GM12878 (cell line): Measurements from ENCODE around the gene PLA2G4A. TPM values are rescaled to one million over a fixed set of nuclear protein-coding genes. Genes with fewer than 3 reads are reported as not detected.

Experiments
- ATAC-seq: fragments of 200-7000 bp; cut with Tn5 transposase; 3 replicates; pipeline ENCODE4 v1.9.1; 2020; ENCODE audit warnings: mild to moderate bottlenecking, moderate library complexity
- BruUV-seq: library from RNA; stranded (reverse); fragments of 400-500 nt; replicated peaks from 2 replicates; lab custom pipeline; 2021; lab: Mats Ljungman, UMichigan
- CTCF ChIA-PET: fragments of 300-600 bp; sonication (Branson Sonifier 250); formaldehyde crosslinking; extraction: SDS; loops from one replicate; lab custom pipeline; 2021; ENCODE audit warnings: inconsistent platforms; lab: Yijun Ruan, JAX
- POLR2A ChIA-PET: fragments of 350-600 bp; formaldehyde crosslinking; extraction: SDS; loops from one replicate; lab custom pipeline; 2021; ENCODE audit warnings: inconsistent platforms; lab: Charles Lee
- RAD21 ChIA-PET: fragments of 300-600 bp; sonication (Branson Sonifier 250); formaldehyde crosslinking; loops from one replicate; lab custom pipeline; 2023; ENCODE audit warnings: antibody characterized with exemption; ENCODE audit not compliant: unreplicated experiment; lab: Charles Lee
- SMC1A ChIA-PET: fragments of 300-600 bp; sonication (Branson Sonifier 250); formaldehyde crosslinking; loops from one replicate; lab custom pipeline; 2023; ENCODE audit not compliant: unreplicated experiment, uncharacterized antibody; lab: Charles Lee
- DNase-seq: peaks from one replicate; pipeline ENCODE4 v3.0.0-alpha.2; 2011; ENCODE audit warnings: low read depth, low spot score
- FAIRE-seq: peaks from 3 replicates; lab custom pipeline; 2011; peaks lifted over from hg19 to GRCh38; lab: Jason Lieb, UNC
- H2AFZ ChIP-seq: 2 replicates; pipeline ENCODE4 v1.6.0; 2011; ENCODE audit warnings: low read depth, low read length, control low read depth; ENCODE audit not compliant: control insufficient read depth
- H3K27ac ChIP-seq: 2 replicates; pipeline ENCODE4 v1.5.1; 2011; ENCODE audit warnings: control low read depth; ENCODE audit not compliant: control insufficient read depth, insufficient read depth
- H3K27me3 ChIP-seq, 2 experiments: replicated peaks in 1 of 2; 2 replicates each; pipeline versions ENCODE4 v1.6.0 to v1.6.1; 2011; ENCODE audit warnings: low read length in 1 of 2; ENCODE audit not compliant: control insufficient read depth in 2 of 2, insufficient read depth in 2 of 2
- H3K36me3 ChIP-seq, 2 experiments: 2 replicates each; pipeline ENCODE4 v1.5.1; 2011; ENCODE audit warnings: low read length in 1 of 2; ENCODE audit not compliant: control insufficient read depth in 2 of 2, insufficient read depth in 2 of 2
- H3K4me1 ChIP-seq: 2 replicates; pipeline ENCODE4 v1.6.1; 2011; ENCODE audit warnings: mild to moderate bottlenecking, low read length, moderate library complexity, mixed read lengths; ENCODE audit not compliant: control insufficient read depth, insufficient read depth
- H3K4me2 ChIP-seq: 2 replicates; pipeline ENCODE4 v1.6.0; 2011; ENCODE audit warnings: control low read depth; ENCODE audit not compliant: control insufficient read depth, insufficient read depth
- H3K4me3 ChIP-seq: fragments of 200-600 bp; sonication (generic); 2 replicates; pipeline ENCODE4 v1.5.1; 2016
- H3K79me2 ChIP-seq: 2 replicates; pipeline ENCODE4 v1.6.0; 2011; ENCODE audit warnings: low read length; ENCODE audit not compliant: control insufficient read depth, insufficient read depth
- H3K9ac ChIP-seq: 2 replicates; pipeline ENCODE4 v1.8.0; 2011; ENCODE audit warnings: low read length, control low read depth, mixed read lengths; ENCODE audit not compliant: control insufficient read depth, insufficient read depth
- H3K9me3 ChIP-seq: replicated peaks from 3 replicates; pipeline ENCODE4 v1.5.1; 2011; ENCODE audit warnings: mild to moderate bottlenecking, low read length; ENCODE audit not compliant: control insufficient read depth, insufficient read depth
- H4K20me1 ChIP-seq: 2 replicates; pipeline ENCODE4 v1.6.0; 2011; ENCODE audit not compliant: control insufficient read depth, insufficient read depth
- BCL11A ChIP-seq: IDR thresholded peaks from 2 replicates; pipeline ENCODE4 v1.6.1; 2011; ENCODE audit warnings: low read depth, low read length
- BRCA1 ChIP-seq: IDR thresholded peaks from 2 replicates; pipeline ENCODE4 v1.6.1; 2011; ENCODE audit warnings: low read depth, low read length, improper control_type of control experiment
- CBX5 ChIP-seq: sonication (generic); IDR thresholded peaks from 2 replicates; pipeline ENCODE4 v1.6.1; 2016; ENCODE audit warnings: low read depth, moderate library complexity, mild to moderate bottlenecking, inconsistent platforms
- CEBPZ ChIP-seq: fragments of 150-350 bp; IDR thresholded peaks from 2 replicates; pipeline ENCODE4 v1.6.1; 2016; ENCODE audit warnings: low read depth, low read length
- CUX1 ChIP-seq: IDR thresholded peaks from 2 replicates; pipeline ENCODE4 v1.6.1; 2012; ENCODE audit warnings: improper control_type of control experiment, low read depth, low read length; ENCODE audit not compliant: insufficient replicate concordance
- E2F4 ChIP-seq: IDR thresholded peaks from 2 replicates; pipeline ENCODE4 v1.6.1; 2012; ENCODE audit warnings: low read depth, low read length, improper control_type of control experiment
- EP300 ChIP-seq, 2 experiments: fragments of 150-350 bp in 1 of 2; IDR thresholded peaks; 2 replicates each; pipeline ENCODE4 v1.6.1; 2011 to 2012; ENCODE audit warnings: low read depth in 2 of 2, low read length in 2 of 2, borderline replicate concordance in 1 of 2, improper control_type of control experiment in 1 of 2, inconsistent platforms in 1 of 2; ENCODE audit not compliant: control insufficient read depth in 1 of 2
- ETV6 ChIP-seq, 2 experiments: fragments of 450-650 bp in 1 of 2; IDR thresholded peaks in 1 of 2; conservative IDR thresholded peaks in 1 of 2; 2 replicates each; pipeline ENCODE4 v1.6.1; 2014; ENCODE audit warnings: antibody characterized with exemption in 1 of 2, borderline replicate concordance in 1 of 2, low read depth in 1 of 2, mild to moderate bottlenecking in 1 of 2, moderate library complexity in 1 of 2
- IKZF2 ChIP-seq, 2 experiments: fragments of 450-650 bp; IDR thresholded peaks; 2 replicates each; pipeline ENCODE4 v1.6.1; 2017; ENCODE audit warnings: mild to moderate bottlenecking in 2 of 2, moderate library complexity in 2 of 2
- KDM1A ChIP-seq: fragments of 200-600 bp; sonication (generic); IDR thresholded peaks from 2 replicates; pipeline ENCODE4 v1.6.1; 2016; ENCODE audit warnings: borderline replicate concordance
- PKNOX1 ChIP-seq: fragments of 450-650 bp; IDR thresholded peaks from 2 replicates; pipeline ENCODE4 v1.6.1; 2016; ENCODE audit warnings: mild to moderate bottlenecking
- POLR2AphosphoS2 ChIP-seq: IDR thresholded peaks from 2 replicates; pipeline ENCODE4 v1.6.1; 2011; ENCODE audit warnings: low read depth, mild to moderate bottlenecking, low read length, improper control_type of control experiment, moderate library complexity
- STAT1 ChIP-seq: fragments of 450-650 bp; conservative IDR thresholded peaks from 2 replicates; pipeline ENCODE4 v1.6.1; 2014; ENCODE audit warnings: antibody characterized with exemption, mild to moderate bottlenecking
- WRNIP1 ChIP-seq: IDR thresholded peaks from 2 replicates; pipeline ENCODE4 v1.6.1; 2011; ENCODE audit warnings: low read depth, low read length, improper control_type of control experiment, borderline replicate concordance
- WGBS: methylation state at CpG from one replicate; pipeline ENCODE4 v1.1.6; 2016; ENCODE audit warnings: low lambda C conversion rate; ENCODE audit not compliant: insufficient replicate concordance, insufficient coverage; ENCODE audit errors: missing lambda C conversion rate; 5-methylcytosine and 5-hydroxymethylcytosine counted together
- in situ Hi-C: fragments of 300-500 bp; cut with MboI; formaldehyde crosslinking; loops from 9 replicates; pipeline ENCODE4 v1.14.3; 2018; ENCODE audit warnings: mixed read lengths
- intact Hi-C: fragments of 100-400 bp; cut with micrococcal nuclease; formaldehyde crosslinking; loops from one replicate; pipeline ENCODE4 v1.14.2; 2022; ENCODE audit not compliant: unreplicated experiment
- polyA plus RNA-seq, 11 experiments: library from polyadenylated mRNA; depleted of rRNA in 4 of 11; unstranded in 6 of 11; stranded (reverse) in 5 of 11; fragments of >200 nt; fragmentation: Nextera tagmentation in 4 of 11; fragmentation: Illumina TruSeq in 1 of 11; extraction: Ambion mirVana in 4 of 11; extraction: Trizol in 1 of 11; gene quantifications; 1 replicate in 1 of 11; 2 replicates in 10 of 11; pipeline versions ENCODE4 v1.2.1 to v1.2.3, GENCODE V29; 2011 to 2016; ENCODE audit warnings: inconsistent platforms in 2 of 11, missing spikeins in 2 of 11, low read depth in 1 of 11
- total RNA-seq, 4 experiments: library from RNA; depleted of rRNA in 3 of 4; stranded (reverse); fragments of >200 nt in 3 of 4; fragmentation: Illumina TruSeq in 1 of 4; extraction: Trizol in 1 of 4; gene quantifications; 2 replicates each; pipeline versions ENCODE4 v1.2.1 to v1.2.3, GENCODE V29; 2013 to 2021

Gene PLA2G4A
- total and polyA plus RNA-seq, 10 of the 15 experiments (the other 5 are each of a cell fraction or from before 2014, with no cell fraction given), result 0.70 to 3.3 (median 1.5) TPM; not detected in 1

GRCh38 chr1:186884251-186884650 lies 55.5 kb downstream of the PLA2G4A start:
- intact Hi-C loops, result no loop called here
- Histone ChIP-seq H3K4me1 (no peaks in the 10 kb centered on the region), H3K27me3 (no peaks in the 10 kb centered on the region), H3K9ac (no peak overlapping the region), H3K79me2 (no peaks in the 10 kb centered on the region), H3K36me3 (no peaks in the 10 kb centered on the region), H3K9me3 (no peaks in the 10 kb centered on the region; the same call in 2 of the 3 replicates), H3K27ac (no peak overlapping the region), H3K4me2 (no peak overlapping the region), H4K20me1 (no peaks in the 10 kb centered on the region), H3K4me3 (no peak overlapping the region), H2AFZ (no peak overlapping the region)
- ATAC-seq, result no peak
- BruUV-seq, result no TSS peak
- RAD21 ChIA-PET, result no interaction called here
- FAIRE-seq, result no peak
- CTCF ChIA-PET, result no interaction called here
- WGBS, result 5% methylated on average over 1 of the region's 1 CpG
- in situ Hi-C loops, result no loop called here
- DNase-seq, result no peak
- SMC1A ChIA-PET, result no interaction called here
- POLR2A ChIA-PET, result no interaction called here
- no peak for TF ChIP-seq BCL11A
- no peak for TF ChIP-seq IKZF2 (IDR thresholded peaks at IDR 0.05)
- no peak for TF ChIP-seq E2F4
- no peak for TF ChIP-seq WRNIP1
- TF ChIP-seq BRCA1, result no peak
- TF ChIP-seq CUX1, result no peak
- TF ChIP-seq STAT1, result no peak
- TF ChIP-seq CBX5, result no peak
- no peak for TF ChIP-seq KDM1A
- no peak for TF ChIP-seq CEBPZ
- TF ChIP-seq EP300 (IDR thresholded peaks at IDR 0.05; ENCODE audit: borderline replicate concordance in 1 of 2, control insufficient read depth in 1 of 2, low read depth in 2 of 2, low read length in 2 of 2), result no peak
- no peak for TF ChIP-seq ETV6 (conservative IDR thresholded peaks at IDR 0.05 in 1 of 2, IDR thresholded peaks at IDR 0.05 in 1 of 2; ENCODE audit: borderline replicate concordance in 1 of 2, low read depth in 1 of 2)
- TF ChIP-seq POLR2AphosphoS2, result no peak
- no peak for TF ChIP-seq PKNOX1
